ENCODE data around the gene NINJ2.

The NINJ2 gene

GRCh38 chr12:522692-523378 lies 140.4 kb downstream of the NINJ2 start:
- Histone ChIP-seq H3K4me3 (ENCODE audit: low read depth in 1 of 2, low read length in 2 of 2) (no peak overlapping the region), H4K20me1 (ENCODE audit: insufficient read depth, low read length) (no peaks in the 10 kb centered on the region), H2AFZ (ENCODE audit: low read depth, low read length) (no peak overlapping the region), H3K36me3 (ENCODE audit: insufficient read depth, low read length) (no peaks in the 10 kb centered on the region), H3K27me3 (ENCODE audit: insufficient read depth, low read length, poor library complexity) (peaks cover 13% of the 10 kb centered on the region), H3K4me1 (ENCODE audit: insufficient read depth, low read length) (no peaks in the 10 kb centered on the region), H3K9me3 (ENCODE audit: insufficient read depth, low read length, severe bottlenecking) (no peaks in the 10 kb centered on the region), H3K27ac (ENCODE audit: low read length) (no peak overlapping the region), H3K9ac (ENCODE audit: low read depth, low read length) (no peak overlapping the region), H3K4me2 (ENCODE audit: insufficient read depth, low read length) (no peak overlapping the region), H3K79me2 (ENCODE audit: insufficient read depth, low read length) (no peaks in the 10 kb centered on the region)
- TF ChIP-seq CTCF (IDR thresholded peaks at IDR 0.05; ENCODE audit: borderline replicate concordance, extremely low read depth, low read length, poor library complexity, severe bottlenecking) = no peak
- no peak for TF ChIP-seq EZH2 (IDR thresholded peaks at IDR 0.05; ENCODE audit: borderline replicate concordance, low read depth, low read length, severe bottlenecking)
- DNase-seq = no peak
- ATAC-seq (ENCODE audit: insufficient read depth, low read depth) = no peak

DNA sequence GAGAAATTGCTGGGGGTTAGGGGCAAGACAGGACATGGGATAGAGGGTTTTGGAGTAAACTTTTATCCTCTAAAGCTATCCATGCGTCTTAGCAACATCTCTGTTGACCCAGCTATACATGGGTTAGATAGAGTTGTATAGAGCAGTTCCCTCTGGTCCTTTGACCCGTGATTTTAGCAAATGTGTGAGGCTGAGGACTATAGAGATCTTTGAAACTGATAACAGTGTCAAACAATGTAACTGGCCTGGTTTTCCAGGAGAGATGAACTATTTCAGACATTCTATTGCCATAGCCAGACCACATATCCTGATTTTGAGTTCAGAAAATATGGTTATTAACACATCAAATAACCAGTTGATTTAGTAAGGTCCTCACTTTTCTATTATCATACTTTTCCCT lies 143.1 kb downstream of the NINJ2 start:
- no peak overlapping the region for H3K27ac ChIP-seq (ENCODE audit: low read length)
- peaks cover 27% of the 10 kb centered on the region for H3K27me3 ChIP-seq (ENCODE audit: insufficient read depth, low read length, poor library complexity)
- ATAC-seq (ENCODE audit: insufficient read depth, low read depth) (no peak), DNase-seq (no peak)
- no peak overlapping the region for H3K4me2 ChIP-seq (ENCODE audit: insufficient read depth, low read length)
- no peaks in the 10 kb centered on the region for H3K79me2 ChIP-seq (ENCODE audit: insufficient read depth, low read length)
- no peak overlapping the region for H2AFZ ChIP-seq (ENCODE audit: low read depth, low read length)
- no peaks in the 10 kb centered on the region for H3K36me3 ChIP-seq (ENCODE audit: insufficient read depth, low read length)
- H3K9me3 ChIP-seq (ENCODE audit: insufficient read depth, low read length, severe bottlenecking) = no peaks in the 10 kb centered on the region
- no peaks in the 10 kb centered on the region for H4K20me1 ChIP-seq (ENCODE audit: insufficient read depth, low read length)
- TF ChIP-seq EZH2 (IDR thresholded peaks at IDR 0.05; ENCODE audit: borderline replicate concordance, low read depth, low read length, severe bottlenecking) (no peak), CTCF (IDR thresholded peaks at IDR 0.05; ENCODE audit: borderline replicate concordance, extremely low read depth, low read length, poor library complexity, severe bottlenecking) (no peak)
- no peak overlapping the region for H3K9ac ChIP-seq (ENCODE audit: low read depth, low read length)
- H3K4me3 ChIP-seq (ENCODE audit: low read depth in 1 of 2, low read length in 2 of 2) = no peak overlapping the region
- no peaks in the 10 kb centered on the region for H3K4me1 ChIP-seq (ENCODE audit: insufficient read depth, low read length)

DNA sequence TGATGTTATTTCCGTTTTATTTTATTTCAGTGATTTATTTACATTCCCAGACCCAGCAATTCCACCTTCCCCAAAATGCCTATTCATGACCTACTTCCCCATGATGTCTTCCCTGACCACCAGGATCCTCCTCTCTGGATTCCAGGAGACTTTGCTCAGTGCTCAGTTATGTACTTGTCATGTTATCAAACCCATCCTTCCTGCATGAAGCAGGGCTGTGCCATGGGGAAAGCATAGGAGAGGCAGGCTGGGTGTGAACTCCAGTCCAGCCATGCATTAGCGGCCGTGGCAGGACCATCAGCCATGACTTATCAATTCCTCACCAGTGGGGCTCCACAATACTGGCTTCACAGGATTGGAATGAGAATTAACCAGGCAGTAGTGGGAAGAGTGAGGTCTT lies 145.7 kb downstream of the NINJ2 start:
- Histone ChIP-seq H3K9ac (ENCODE audit: low read depth, low read length) (no peak overlapping the region), H4K20me1 (ENCODE audit: insufficient read depth, low read length) (no peaks in the 10 kb centered on the region), H3K4me2 (ENCODE audit: insufficient read depth, low read length) (no peak overlapping the region), H3K36me3 (ENCODE audit: insufficient read depth, low read length) (no peaks in the 10 kb centered on the region), H3K27me3 (ENCODE audit: insufficient read depth, low read length, poor library complexity) (peaks cover 27% of the 10 kb centered on the region), H3K79me2 (ENCODE audit: insufficient read depth, low read length) (no peaks in the 10 kb centered on the region), H3K9me3 (ENCODE audit: insufficient read depth, low read length, severe bottlenecking) (no peaks in the 10 kb centered on the region), H2AFZ (ENCODE audit: low read depth, low read length) (no peak overlapping the region), H3K27ac (ENCODE audit: low read length) (no peak overlapping the region), H3K4me1 (ENCODE audit: insufficient read depth, low read length) (no peaks in the 10 kb centered on the region), H3K4me3 (ENCODE audit: low read depth in 1 of 2, low read length in 2 of 2) (no peak overlapping the region)
- DNase-seq (no peak), ATAC-seq (ENCODE audit: insufficient read depth, low read depth) (no peak)
- no peak for TF ChIP-seq EZH2 (IDR thresholded peaks at IDR 0.05; ENCODE audit: borderline replicate concordance, low read depth, low read length, severe bottlenecking)

All from DND-41 (cell line).